HG03045 (cell line): ENCODE data around the gene PRICKLE1.

Source experiments
- ATAC-seq: cut with Tn5 transposase; IDR thresholded peaks from one replicate; pipeline ENCODE4 v1.9.1; 2021; ENCODE audit warnings: mild to moderate bottlenecking, moderate library complexity; ENCODE audit not compliant: unreplicated experiment

Gene PRICKLE1

GRCh38 chr12:42589465-42590329 lies at the start of gene PRICKLE1:
PRICKLE1 (minus strand) TSS chr12:42589746; CDS start chr12:42472516, 117,230 bp downstream.
- ATAC-seq = peak; percentile 78

- no peak for ATAC-seq
Measured at GRCh38 chr12:42638697-42639096, 49.2 kb upstream of the PRICKLE1 start.

GRCh38 chr12:42638011-42638410 lies 48.5 kb upstream of the PRICKLE1 start:
- ATAC-seq = no peak

- ATAC-seq = no peak
Measured at GRCh38 chr12:42636993-42637392, 47.4 kb upstream of the PRICKLE1 start.

- no peak for ATAC-seq
Measured at GRCh38 chr12:42633594-42633993, 44.0 kb upstream of the PRICKLE1 start.

GRCh38 chr12:42631513-42631912 lies 42.0 kb upstream of the PRICKLE1 start:
- no peak for ATAC-seq

GRCh38 chr12:42630314-42630713 lies 40.8 kb upstream of the PRICKLE1 start:
- no peak for ATAC-seq

- ATAC-seq = no peak
Measured at GRCh38 chr12:42627151-42627550, 37.6 kb upstream of the PRICKLE1 start.

- ATAC-seq = no peak
Measured at GRCh38 chr12:42625611-42626010, 36.1 kb upstream of the PRICKLE1 start.

- ATAC-seq = no peak
Measured at GRCh38 chr12:42617622-42618021, 28.1 kb upstream of the PRICKLE1 start.

GRCh38 chr12:42615006-42615405 lies 25.5 kb upstream of the PRICKLE1 start:
- no peak for ATAC-seq

- no peak for ATAC-seq
Measured at GRCh38 chr12:42612231-42612613, 22.7 kb upstream of the PRICKLE1 start.

- ATAC-seq = no peak
Measured at GRCh38 chr12:42611571-42612230, 22.2 kb upstream of the PRICKLE1 start.

- ATAC-seq = no peak
Measured at GRCh38 chr12:42609605-42610004, 20.1 kb upstream of the PRICKLE1 start.

GRCh38 chr12:42608196-42608825 lies 18.8 kb upstream of the PRICKLE1 start:
- no peak for ATAC-seq

- ATAC-seq = no peak
Measured at GRCh38 chr12:42607584-42608058, 18.1 kb upstream of the PRICKLE1 start.

GRCh38 chr12:42606471-42606870 lies 16.9 kb upstream of the PRICKLE1 start:
- no peak for ATAC-seq

- no peak for ATAC-seq
Measured at GRCh38 chr12:42605685-42606084, 16.1 kb upstream of the PRICKLE1 start.

GRCh38 chr12:42603246-42603990 lies 13.9 kb upstream of the PRICKLE1 start:
- no peak for ATAC-seq

- no peak for ATAC-seq
Measured at GRCh38 chr12:42593874-42594273, 4.3 kb upstream of the PRICKLE1 start.
